GM10248 (cell line): ENCODE data around the gene TOM1.

ENCODE experiments used
- CTCF ChIA-PET: fragments of 300-600 bp; sonication (Branson Sonifier 250); formaldehyde crosslinking; extraction: SDS; loops from one replicate; lab custom pipeline; 2021; ENCODE audit warnings: antibody characterized with exemption; lab: Yijun Ruan, JAX
- POLR2A ChIA-PET: fragments of 350-650 bp; sonication (Branson Sonifier 250); formaldehyde crosslinking; extraction: SDS; loops from one replicate; lab custom pipeline; 2020; ENCODE audit warnings: antibody characterized with exemption; lab: Yijun Ruan, JAX
- DNase-seq: peaks from one replicate; pipeline ENCODE4 v3.0.0; 2012; ENCODE audit errors: extremely low spot score
- CTCF ChIP-seq: IDR thresholded peaks from 2 replicates; pipeline ENCODE4 v1.5.1; 2012; ENCODE audit warnings: mild to moderate bottlenecking, low read depth; ENCODE audit errors: extremely low read depth, missing control alignments, control extremely low read depth

TOM1 gene

GRCh38 chr22:35377735-35378134 is 78.0 kb downstream of the TOM1 start:
- DNase-seq: no peak
- ChIA-PET CTCF (no interaction called here), POLR2A (no interaction called here)
- TF ChIP-seq CTCF: no peak

DNA sequence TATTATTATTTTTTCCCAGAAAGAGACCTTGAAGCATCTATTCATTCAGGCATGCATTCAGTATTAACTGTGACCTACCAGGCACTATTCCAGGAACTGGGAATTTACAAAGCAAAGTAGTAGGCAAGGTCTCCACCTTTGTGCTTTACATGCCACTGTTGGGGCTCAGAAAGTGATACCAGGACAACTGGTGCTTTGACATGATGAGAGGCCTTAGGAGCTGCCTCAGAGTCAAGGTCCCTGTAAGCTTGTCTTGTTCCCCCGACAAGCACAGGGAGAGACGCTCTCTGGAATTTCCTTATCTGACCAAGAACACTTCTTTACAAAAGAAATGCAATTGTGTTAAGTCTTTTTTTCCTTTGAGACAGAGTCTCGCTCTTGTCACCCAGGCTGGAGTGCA is 78.9 kb downstream of the TOM1 start:
- DNase-seq: no peak
- TF ChIP-seq CTCF: no peak
- ChIA-PET CTCF (no interaction called here), POLR2A (no interaction called here)

DNA sequence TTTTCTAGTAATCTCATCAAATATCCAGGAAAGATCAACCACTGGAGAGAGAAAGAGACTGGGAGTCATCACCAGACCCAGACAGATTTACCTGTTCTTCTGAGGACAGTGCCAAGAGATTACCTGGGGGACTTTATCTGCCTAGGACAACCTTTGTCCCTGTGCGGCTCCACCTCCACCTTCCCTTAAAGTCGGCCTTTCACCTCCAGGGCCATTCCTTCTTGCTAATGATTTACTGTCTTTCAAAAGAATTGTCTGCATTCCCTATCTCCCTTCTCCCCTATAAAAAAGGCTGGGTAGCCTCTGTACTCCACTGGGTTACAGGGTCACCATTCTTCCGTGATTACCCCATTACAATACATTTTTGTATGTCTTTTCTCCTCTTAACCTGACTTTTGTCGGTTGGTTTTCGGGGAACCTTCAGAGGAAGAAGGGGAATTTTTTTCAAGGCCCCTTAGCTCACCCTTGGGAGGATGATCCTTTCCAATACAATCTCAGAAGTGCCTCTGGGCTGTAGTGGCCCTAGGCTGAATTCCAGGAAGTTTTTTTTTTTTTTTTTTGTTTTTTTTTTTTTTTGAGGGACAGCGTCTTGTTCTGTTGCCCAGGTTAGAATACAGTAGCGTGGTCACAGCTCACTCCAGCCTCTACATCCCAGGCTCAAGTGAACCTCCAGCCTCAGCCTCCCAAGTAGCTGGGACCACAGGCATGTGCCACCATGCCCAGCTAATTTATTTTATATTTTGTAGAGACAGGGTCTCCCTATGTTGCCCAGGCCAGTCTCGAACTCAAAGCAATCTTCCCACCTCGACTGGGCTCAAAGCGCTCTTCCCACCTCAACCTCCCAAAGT is 79.7 kb downstream of the TOM1 start:
- no peak for TF ChIP-seq CTCF
- CTCF ChIA-PET: interaction anchor here (0.7 to 1.4 kb wide), 2 partner anchors 28 to 31 kb away, joined by 3 to 4 read pairs; no protein-coding TSS in a partner anchor
- POLR2A ChIA-PET: interaction anchor here (0.6 to 1.3 kb wide), 2 partner anchors 32 to 1458 kb away, joined by 3 to 5 read pairs; no protein-coding TSS in a partner anchor
- DNase-seq: no peak

- POLR2A ChIA-PET: interaction anchor here (1.3 kb wide), 1 partner anchor 31 kb away, joined by 3 read pairs; no protein-coding TSS in a partner anchor
- no peak for TF ChIP-seq CTCF
- CTCF ChIA-PET: interaction anchor here (1.4 kb wide), 1 partner anchor 29 kb away, joined by 4 read pairs; no protein-coding TSS in a partner anchor
- no peak for DNase-seq
Observed at GRCh38 chr22:35380013-35380412, 80.3 kb downstream of the TOM1 start.

DNA sequence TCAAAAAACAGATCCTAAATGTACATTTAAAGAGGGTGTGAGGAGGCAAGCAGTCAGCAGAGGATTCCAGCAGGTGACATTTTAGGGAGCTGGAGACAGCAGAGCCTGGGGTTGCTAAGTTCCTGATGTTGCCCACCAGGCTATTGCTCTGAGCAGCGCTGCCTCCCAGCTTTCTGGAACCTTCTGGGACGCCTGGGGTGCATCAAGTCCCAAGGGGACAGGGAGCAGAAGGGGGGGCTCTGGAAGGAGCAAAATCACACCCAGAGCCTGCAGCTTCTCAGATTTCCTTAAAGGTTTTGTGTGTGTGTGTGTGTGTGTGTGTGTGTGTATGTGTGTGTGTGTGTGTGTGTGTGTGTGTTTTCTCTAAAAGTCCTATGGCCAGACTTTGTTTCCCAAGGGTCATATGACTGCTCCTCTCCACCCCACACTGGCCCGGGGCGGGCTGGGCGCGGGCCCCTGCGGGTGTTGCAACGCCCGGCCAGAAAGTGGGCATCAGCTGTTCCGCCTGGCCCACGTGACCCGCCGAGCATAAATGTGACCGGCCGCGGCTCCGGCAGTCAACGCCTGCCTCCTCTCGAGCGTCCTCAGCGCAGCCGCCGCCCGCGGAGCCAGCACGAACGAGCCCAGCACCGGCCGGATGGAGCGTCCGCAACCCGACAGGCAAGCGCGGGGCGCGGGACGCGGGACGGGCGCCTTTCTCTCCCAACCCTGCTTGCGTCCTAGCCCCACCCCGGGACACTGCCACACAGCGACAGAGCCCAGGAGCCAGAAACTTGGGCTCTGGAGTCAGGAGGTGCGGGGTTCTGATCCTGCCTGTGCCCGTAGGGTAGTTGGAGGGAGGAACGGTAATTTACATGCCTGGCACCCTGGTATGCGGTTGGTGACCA is 81.1 kb downstream of the TOM1 start, which contains the start of gene HMOX1:
HMOX1 (plus strand) TSS at position 560 of the 887 bp plus-strand sequence; CDS start at position 638, 78 bp downstream.
- ChIA-PET CTCF (interaction anchor here (1.0 to 1.4 kb wide), 2 partner anchors 17 to 30 kb away, joined by 3 to 4 read pairs; no protein-coding TSS in a partner anchor), POLR2A (interaction anchor here (1.3 kb wide), 1 partner anchor 30 kb away, joined by 3 read pairs; no protein-coding TSS in a partner anchor)
- TF ChIP-seq CTCF: peak; percentile 39
- peak; percentile 90 for DNase-seq
